ENCODE measurements around the gene PCDHA12. TPM values are rescaled to one million over a fixed set of nuclear protein-coding genes. Genes with fewer than 3 reads are reported as not detected.
"Not testable (repeated sequence)": the region's sequence is repeated elsewhere in the genome, so short reads cannot be mapped to it uniquely, and the experiment has no call there.

Gene PCDHA12
- total RNA-seq, 4 donors from 2014 or later, result 0.05 TPM; not detected in 3

GRCh38 chr5:140869555-140869886 lies 5.6 kb upstream of the PCDHA12 start:
- H3K27me3 ChIP-seq, result peaks cover 0 to 11% (median 0%) of the 10 kb centered on the region in 3 donors
- intact Hi-C loops (cut with DNase I; ENCODE audit: low total_unique reads) (no loop called here), in situ Hi-C loops (cut with MboI; ENCODE audit: low sequenced_read_pairs in 4 of 4) (no loop called here)
- peaks cover 0 to 6% (median 0%) of the 10 kb centered on the region in 3 donors for H3K9me3 ChIP-seq
- no peak for TF ChIP-seq CTCF (IDR thresholded peaks at IDR 0.05 in 4 of 5, conservative IDR thresholded peaks at IDR 0.05 in 1 of 5)
- no peak for TF ChIP-seq POLR2A (IDR thresholded peaks at IDR 0.05)
- no peak for ATAC-seq
- H3K4me1 ChIP-seq, result no peaks in the 10 kb centered on the region
- no peak overlapping the region for H3K27ac ChIP-seq
- no peaks in the 10 kb centered on the region for H3K36me3 ChIP-seq
- H3K4me3 ChIP-seq, result no peak overlapping the region
- no peak for DNase-seq

- Histone ChIP-seq H3K36me3 (no peaks in the 10 kb centered on the region), H3K4me3 (no peak overlapping the region), H3K27me3 (peaks cover 0 to 15% (median 9%) of the 10 kb centered on the region in 3 donors), H3K27ac (no peak overlapping the region), H3K9me3 (peaks cover 0 to 6% (median 0%) of the 10 kb centered on the region in 3 donors), H3K4me1 (no peaks in the 10 kb centered on the region)
- in situ Hi-C loops (cut with MboI; ENCODE audit: low sequenced_read_pairs in 4 of 4), result no loop called here
- ATAC-seq (no peak), DNase-seq (no peak)
- intact Hi-C loops (cut with DNase I; ENCODE audit: low total_unique reads), result no loop called here
- TF ChIP-seq CTCF (IDR thresholded peaks at IDR 0.05 in 4 of 5, conservative IDR thresholded peaks at IDR 0.05 in 1 of 5) (no peak), POLR2A (IDR thresholded peaks at IDR 0.05) (no peak)
Observed at GRCh38 chr5:140870221-140871201, 4.6 kb upstream of the PCDHA12 start.

GRCh38 chr5:140876541-140877261 lies 1.6 kb downstream of the PCDHA12 start:
- H3K9me3 ChIP-seq; H3K27ac ChIP-seq; H3K4me3 ChIP-seq; intact Hi-C loops (cut with DNase I; ENCODE audit: low total_unique reads); DNase-seq; in situ Hi-C loops (cut with MboI; ENCODE audit: low sequenced_read_pairs in 4 of 4); H3K36me3 ChIP-seq; H3K4me1 ChIP-seq; ATAC-seq: not testable (repeated sequence)
- peaks cover 1 to 23% (median 17%) of the 10 kb centered on the region in 3 donors for H3K27me3 ChIP-seq

- H3K27me3 ChIP-seq, result peaks cover 7 to 23% (median 17%) of the 10 kb centered on the region in 3 donors
- in situ Hi-C loops (cut with MboI; ENCODE audit: low sequenced_read_pairs in 4 of 4) (no loop called here), intact Hi-C loops (cut with DNase I; ENCODE audit: low total_unique reads) (no loop called here)
- ATAC-seq, result no peak
- no peak for DNase-seq
- peaks cover 0 to 6% (median 0%) of the 10 kb centered on the region in 3 donors for H3K9me3 ChIP-seq
- H3K36me3 ChIP-seq, result no peaks in the 10 kb centered on the region
- H3K4me1 ChIP-seq, result no peaks in the 10 kb centered on the region
- no peak overlapping the region for H3K27ac ChIP-seq
- no peak for TF ChIP-seq POLR2A (IDR thresholded peaks at IDR 0.05)
- TF ChIP-seq CTCF (IDR thresholded peaks at IDR 0.05 in 4 of 5, conservative IDR thresholded peaks at IDR 0.05 in 1 of 5), result no peak
- no peak overlapping the region for H3K4me3 ChIP-seq
Observed at GRCh38 chr5:140877262-140877581, 2.1 kb downstream of the PCDHA12 start.
